Esophagus squamous epithelium (tissue), 4 donors: ENCODE measurements around the gene NUBPL.

Source experiments
- POLR2A ChIP-seq, 4 donors: fragments of 450-650 bp; IDR thresholded peaks; one replicate each; pipeline ENCODE4 v1.6.1; 2017; ENCODE audit warnings: antibody characterized with exemption in 4 of 4, mild to moderate bottlenecking in 4 of 4, moderate library complexity in 3 of 4
- TF ChIP-seq, protein P1 (sequence below), 6 experiments: fragments of 450-650 bp in 4 of 6; fragments of 200-600 bp in 2 of 6; sonication (generic) in 2 of 6; IDR thresholded peaks; one replicate each; pipeline ENCODE4 v1.5.1; 2016 to 2019; ENCODE audit warnings: antibody characterized with exemption in 6 of 6, mild to moderate bottlenecking in 4 of 6, moderate library complexity in 4 of 6

DNA sequence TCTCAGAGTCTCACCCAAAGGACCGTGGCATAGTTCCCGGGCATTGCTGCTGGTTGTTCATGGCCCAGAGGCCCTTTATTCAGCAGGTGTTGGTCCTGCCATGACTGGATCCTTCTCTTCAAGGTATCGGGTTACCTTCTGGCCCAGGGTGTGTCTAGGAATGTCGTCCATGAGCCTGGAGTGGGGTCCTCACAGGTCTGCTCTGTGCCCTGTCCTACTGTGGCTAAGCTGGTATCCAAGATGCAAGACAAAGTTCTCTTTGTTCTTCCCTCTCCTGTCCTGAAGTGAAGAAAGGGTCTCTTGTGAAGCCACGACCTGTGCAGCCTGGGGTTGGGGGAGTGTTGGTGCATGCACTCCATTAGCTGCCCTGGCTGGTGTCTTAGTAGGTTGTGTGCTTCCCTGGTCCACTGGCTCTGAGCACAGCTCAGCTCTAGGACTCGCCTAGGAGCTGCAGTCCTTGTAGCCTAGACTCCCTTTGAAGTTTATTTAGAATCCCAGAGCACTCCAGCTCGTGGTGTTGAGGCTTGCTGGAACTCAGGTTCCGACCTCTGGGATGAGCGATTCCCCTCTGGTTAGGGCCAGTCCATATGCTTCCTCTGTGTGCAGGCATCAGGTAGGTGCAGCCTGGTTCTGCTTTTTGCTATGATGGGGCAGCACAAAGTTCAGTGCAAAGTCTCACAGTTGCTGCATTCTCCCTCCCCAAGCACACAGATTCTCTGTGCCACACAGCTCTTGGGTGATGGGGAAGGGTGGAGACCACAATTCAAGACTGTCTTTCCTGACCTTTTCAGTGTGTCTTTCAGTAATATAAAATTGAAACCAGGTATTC lies 117.4 kb downstream of the NUBPL start:
- TF ChIP-seq, protein P1, sequence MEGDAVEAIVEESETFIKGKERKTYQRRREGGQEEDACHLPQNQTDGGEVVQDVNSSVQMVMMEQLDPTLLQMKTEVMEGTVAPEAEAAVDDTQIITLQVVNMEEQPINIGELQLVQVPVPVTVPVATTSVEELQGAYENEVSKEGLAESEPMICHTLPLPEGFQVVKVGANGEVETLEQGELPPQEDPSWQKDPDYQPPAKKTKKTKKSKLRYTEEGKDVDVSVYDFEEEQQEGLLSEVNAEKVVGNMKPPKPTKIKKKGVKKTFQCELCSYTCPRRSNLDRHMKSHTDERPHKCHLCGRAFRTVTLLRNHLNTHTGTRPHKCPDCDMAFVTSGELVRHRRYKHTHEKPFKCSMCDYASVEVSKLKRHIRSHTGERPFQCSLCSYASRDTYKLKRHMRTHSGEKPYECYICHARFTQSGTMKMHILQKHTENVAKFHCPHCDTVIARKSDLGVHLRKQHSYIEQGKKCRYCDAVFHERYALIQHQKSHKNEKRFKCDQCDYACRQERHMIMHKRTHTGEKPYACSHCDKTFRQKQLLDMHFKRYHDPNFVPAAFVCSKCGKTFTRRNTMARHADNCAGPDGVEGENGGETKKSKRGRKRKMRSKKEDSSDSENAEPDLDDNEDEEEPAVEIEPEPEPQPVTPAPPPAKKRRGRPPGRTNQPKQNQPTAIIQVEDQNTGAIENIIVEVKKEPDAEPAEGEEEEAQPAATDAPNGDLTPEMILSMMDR (IDR thresholded peaks at IDR 0.05), result no peak
- no peak for TF ChIP-seq POLR2A (IDR thresholded peaks at IDR 0.05)
